ENCODE measurements around the gene HLA-DQB1.

DNA sequence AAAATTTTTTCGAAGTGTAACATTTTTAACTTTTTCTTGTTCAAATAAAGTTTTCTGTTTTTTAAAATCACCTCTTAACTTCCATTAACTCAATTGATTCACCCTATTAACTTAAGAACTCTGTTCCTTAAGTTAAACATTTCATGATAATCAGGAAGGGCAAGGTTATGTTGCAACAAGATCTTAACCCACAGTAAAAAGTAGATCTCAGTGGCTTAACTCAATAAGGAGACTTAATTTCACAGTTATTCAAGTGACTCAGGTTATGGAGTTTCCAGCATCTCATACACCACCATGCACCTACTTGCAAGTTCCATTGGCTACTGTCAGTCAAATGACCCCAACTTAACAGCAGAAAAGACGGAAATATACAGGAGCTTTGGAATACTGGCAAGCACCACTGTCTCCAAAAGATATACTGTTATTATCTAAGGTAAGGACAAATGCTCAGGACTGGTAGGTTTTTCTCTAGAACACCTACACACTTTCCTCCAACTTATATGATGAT lies 11.2 kb downstream of the HLA-DQB1 start:
- TF ChIP-seq EZH2 (IDR thresholded peaks at IDR 0.05; ENCODE audit: insufficient read depth, poor library complexity, severe bottlenecking) (no peak), EZH2phosphoT487 (IDR thresholded peaks at IDR 0.05; ENCODE audit: insufficient read depth, low read depth) (no peak)
